BLaER1 treated with 17β-estradiol and CSF1 and Interleukin-3, amounts not matched to agents 10 nM and 100 nM (cell line): ENCODE data around the gene SBF2.
A peak's percentile ranks its signal among the peaks of the same experiment; 100 is the strongest.

ENCODE experiments used
- H3K27ac ChIP-seq, 11 experiments: shearing (Covaris generic); formaldehyde crosslinking; 2 replicates each; pipeline ENCODE4 v1.8.1; 2022
- H3K27me3 ChIP-seq, 11 experiments: shearing (Covaris generic); formaldehyde crosslinking; 2 replicates each; pipeline ENCODE4 v1.8.1; 2022
- H3K36me3 ChIP-seq, 11 experiments: shearing (Covaris generic); formaldehyde crosslinking; 2 replicates each; pipeline ENCODE4 v1.8.1; 2022
- H3K4me1 ChIP-seq, 10 experiments: shearing (Covaris generic); formaldehyde crosslinking; 2 replicates each; pipeline ENCODE4 v1.8.1; 2022
- H3K4me2 ChIP-seq, 11 experiments: shearing (Covaris generic); formaldehyde crosslinking; 2 replicates each; pipeline ENCODE4 v1.8.1; 2022
- H3K4me3 ChIP-seq, 10 experiments: shearing (Covaris generic); formaldehyde crosslinking; 2 replicates each; pipeline ENCODE4 v1.8.1; 2022
- H3K9ac ChIP-seq, 11 experiments: shearing (Covaris generic); formaldehyde crosslinking; 2 replicates each; pipeline ENCODE4 v1.8.1; 2022
- H3K9me3 ChIP-seq, 11 experiments: shearing (Covaris generic); formaldehyde crosslinking; replicated peaks in 1 of 11; 2 replicates each; pipeline ENCODE4 v1.8.1; 2022
- H4K20me1 ChIP-seq, 11 experiments: shearing (Covaris generic); formaldehyde crosslinking; 2 replicates each; pipeline ENCODE4 v1.8.1; 2022
- Cebpa-rat ChIP-seq, 11 experiments: shearing (Covaris generic); IDR thresholded peaks; 2 replicates each; pipeline ENCODE4 v1.8.1; 2022

SBF2 gene

GRCh38 chr11:9804419-9804902, 489.6 kb downstream of the SBF2 start:
- H3K9ac ChIP-seq, result no peak overlapping the region
- TF ChIP-seq Cebpa-rat (IDR thresholded peaks at IDR 0.05), result no peak

GRCh38 chr11:9803685-9804418, 490.2 kb downstream of the SBF2 start:
- TF ChIP-seq Cebpa-rat (IDR thresholded peaks at IDR 0.05), result no peak
- no peak overlapping the region for H3K27ac ChIP-seq
- no peak overlapping the region for H3K9ac ChIP-seq

More at GRCh38 chr11:9804419-9804902, 489.6 kb downstream of the SBF2 start:
- Histone ChIP-seq H3K9me3 (peaks cover 0 to 13% (median 7%) of the 10 kb centered on the region in 11 experiments; a peak in 11 of 22 replicates), H3K4me3 (no peak overlapping the region), H3K4me1 (peaks cover 0 to 14% (median 11%) of the 10 kb centered on the region in 10 experiments; a peak in 16 of 20 replicates), H3K27me3 (no peaks in the 10 kb centered on the region), H3K27ac (no peak overlapping the region), H4K20me1 (no peaks in the 10 kb centered on the region), H3K36me3 (peaks cover 0 to 60% (median 5%) of the 10 kb centered on the region in 11 experiments; a peak in 10 of 22 replicates), H3K4me2 (no peak overlapping the region)

DNA sequence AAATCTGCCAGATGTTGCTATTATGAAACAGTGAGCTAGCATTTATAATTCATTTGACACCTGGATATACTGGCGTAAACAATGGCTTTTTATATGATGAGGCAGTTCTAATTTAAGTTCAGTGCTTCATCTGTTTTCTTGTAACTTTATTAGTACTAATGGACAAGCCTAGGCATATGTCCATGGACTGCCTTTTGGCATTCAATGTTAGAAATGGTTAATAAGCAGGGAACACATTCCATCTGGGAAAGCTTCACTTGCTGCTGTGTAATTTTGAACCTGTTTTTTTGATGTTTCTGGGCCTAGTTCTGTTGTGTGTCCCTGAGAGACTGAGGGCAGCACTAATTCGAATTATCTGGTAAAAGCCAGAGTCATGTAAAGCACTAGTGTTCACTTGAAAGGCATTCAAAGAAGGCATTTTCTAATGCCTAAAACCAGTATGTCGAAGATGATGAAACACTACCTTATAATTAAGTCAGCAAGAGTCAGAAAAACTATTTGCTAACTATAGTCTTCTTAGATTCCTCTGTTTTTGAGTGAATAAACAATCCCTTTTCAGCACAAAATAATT, 491.6 kb downstream of the SBF2 start:
- Histone ChIP-seq H3K4me1 (peaks cover 0 to 3% (median 1%) of the 10 kb centered on the region in 10 experiments; a peak in 7 of 20 replicates), H3K27me3 (no peaks in the 10 kb centered on the region), H3K27ac (no peak overlapping the region), H4K20me1 (no peaks in the 10 kb centered on the region), H3K9ac (no peak overlapping the region), H3K4me3 (no peak overlapping the region), H3K4me2 (no peak overlapping the region), H3K36me3 (peaks cover 0 to 56% (median 2%) of the 10 kb centered on the region in 11 experiments; a peak in 9 of 22 replicates), H3K9me3 (peaks cover 0 to 5% (median 4%) of the 10 kb centered on the region in 11 experiments; a peak in 10 of 22 replicates)
- TF ChIP-seq Cebpa-rat (IDR thresholded peaks at IDR 0.05), result no peak

More at GRCh38 chr11:9803685-9804418, 490.2 kb downstream of the SBF2 start:
- Histone ChIP-seq H4K20me1 (no peaks in the 10 kb centered on the region), H3K27me3 (no peaks in the 10 kb centered on the region), H3K4me2 (no peak overlapping the region), H3K4me3 (no peak overlapping the region), H3K36me3 (peaks cover 0 to 59% (median 5%) of the 10 kb centered on the region in 11 experiments; a peak in 10 of 22 replicates), H3K4me1 (peaks cover 0 to 8% (median 5%) of the 10 kb centered on the region in 10 experiments; a peak in 14 of 20 replicates), H3K9me3 (peaks cover 0 to 13% (median 7%) of the 10 kb centered on the region in 11 experiments; a peak in 11 of 22 replicates)

- no peaks in the 10 kb centered on the region for H4K20me1 ChIP-seq
- peaks cover 0 to 8% (median 3%) of the 10 kb centered on the region in 10 experiments; a peak in 7 of 20 replicates for H3K4me1 ChIP-seq
- peaks cover 0 to 54% (median 0%) of the 10 kb centered on the region in 11 experiments; a peak in 4 of 22 replicates for H3K36me3 ChIP-seq
- no peak overlapping the region for H3K9ac ChIP-seq
- no peak overlapping the region for H3K4me3 ChIP-seq
- H3K9me3 ChIP-seq, result no peaks in the 10 kb centered on the region
- no peak overlapping the region for H3K4me2 ChIP-seq
- H3K27ac ChIP-seq, result no peak overlapping the region
- no peaks in the 10 kb centered on the region for H3K27me3 ChIP-seq
- no peak for TF ChIP-seq Cebpa-rat (IDR thresholded peaks at IDR 0.05)
Observed at GRCh38 chr11:9799886-9800285, 494.1 kb downstream of the SBF2 start.

DNA sequence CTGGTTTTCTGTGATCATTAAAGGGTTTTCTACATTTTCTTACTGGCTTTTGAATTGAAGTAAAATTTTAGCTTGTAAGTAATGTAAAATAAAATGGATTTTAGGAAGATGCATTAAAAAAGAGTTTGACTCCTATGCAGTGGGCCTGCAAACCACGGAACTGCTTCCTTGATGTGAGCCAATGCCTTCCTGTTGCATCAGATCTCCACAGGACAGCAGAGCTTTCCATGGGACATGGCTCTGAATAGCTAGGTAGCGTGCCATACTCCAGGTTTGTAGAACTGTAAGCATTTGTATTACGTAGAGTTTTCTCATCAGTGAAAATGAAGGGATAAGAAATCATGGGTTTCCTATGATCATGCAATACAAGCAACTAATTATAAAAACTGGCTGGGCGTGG, 496.7 kb downstream of the SBF2 start:
- Histone ChIP-seq H3K9me3 (peaks cover 0 to 5% (median 0%) of the 10 kb centered on the region in 11 experiments; a peak in 1 of 22 replicates), H3K4me2 (peak overlapping the region in 7 of 11 experiments; percentile 1 to 44 (median 25); a peak in 4 of 22 replicates), H3K27ac (no peak overlapping the region), H3K9ac (no peak overlapping the region), H3K4me3 (no peak overlapping the region), H3K27me3 (0 out of 22 replicates have a peak, but pooled peaks cover 0 to 3% (median 0%) of the 10 kb centered on the region in 11 experiments), H3K36me3 (peaks cover 0 to 67% (median 0%) of the 10 kb centered on the region in 11 experiments; a peak in 4 of 22 replicates), H3K4me1 (peaks cover 0 to 8% (median 3%) of the 10 kb centered on the region in 10 experiments; a peak in 7 of 20 replicates), H4K20me1 (no peaks in the 10 kb centered on the region)
- TF ChIP-seq Cebpa-rat (IDR thresholded peaks at IDR 0.05), result 0 out of 22 replicates have a peak, but pooled peaks of 1 of the 11 experiments have one; percentile 12

GRCh38 chr11:9796854-9797253, 497.2 kb downstream of the SBF2 start:
- Histone ChIP-seq H3K9ac (no peak overlapping the region), H3K4me3 (no peak overlapping the region), H3K4me2 (peak overlapping the region in 4 of 11 experiments; percentile 5 to 44 (median 34); a peak in 1 of 22 replicates), H3K4me1 (peaks cover 0 to 8% (median 3%) of the 10 kb centered on the region in 10 experiments; a peak in 7 of 20 replicates), H3K27me3 (peaks cover 0 to 7% (median 0%) of the 10 kb centered on the region in 11 experiments; a peak in 1 of 22 replicates), H3K36me3 (peaks cover 0 to 69% (median 0%) of the 10 kb centered on the region in 11 experiments; a peak in 4 of 22 replicates), H4K20me1 (no peaks in the 10 kb centered on the region), H3K27ac (no peak overlapping the region), H3K9me3 (peaks cover 0 to 8% (median 0%) of the 10 kb centered on the region in 11 experiments; a peak in 1 of 22 replicates)
- TF ChIP-seq Cebpa-rat (IDR thresholded peaks at IDR 0.05), result no peak

DNA sequence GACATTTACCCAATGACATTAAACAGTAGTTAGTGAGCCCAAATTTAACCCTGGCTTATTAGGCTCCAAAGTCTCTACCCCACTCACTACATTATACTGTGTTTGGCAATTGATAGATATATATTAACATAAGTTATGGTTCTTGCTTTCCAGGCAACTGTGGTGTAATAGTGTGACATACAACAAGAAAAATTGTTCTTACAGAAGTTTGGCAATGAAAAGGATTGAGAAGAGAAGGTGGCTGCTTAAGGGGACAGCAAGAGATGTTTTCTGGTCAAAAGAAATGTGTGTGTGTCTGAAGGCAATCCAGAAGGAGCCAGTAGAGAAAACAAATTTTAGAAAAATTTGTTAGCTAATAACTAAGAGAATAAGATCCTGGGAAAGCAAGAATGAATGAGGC, 497.8 kb downstream of the SBF2 start:
- Histone ChIP-seq H3K4me2 (no peak overlapping the region), H4K20me1 (no peaks in the 10 kb centered on the region; a peak in 1 of 22 replicates), H3K27ac (no peak overlapping the region), H3K4me1 (peaks cover 0 to 8% (median 3%) of the 10 kb centered on the region in 10 experiments; a peak in 7 of 20 replicates), H3K4me3 (no peak overlapping the region), H3K27me3 (peaks cover 0 to 13% (median 0%) of the 10 kb centered on the region in 11 experiments; a peak in 4 of 22 replicates), H3K36me3 (peaks cover 0 to 74% (median 0%) of the 10 kb centered on the region in 11 experiments; a peak in 4 of 22 replicates), H3K9ac (no peak overlapping the region), H3K9me3 (peaks cover 0 to 10% (median 0%) of the 10 kb centered on the region in 11 experiments; a peak in 1 of 22 replicates)
- TF ChIP-seq Cebpa-rat (IDR thresholded peaks at IDR 0.05), result no peak

DNA sequence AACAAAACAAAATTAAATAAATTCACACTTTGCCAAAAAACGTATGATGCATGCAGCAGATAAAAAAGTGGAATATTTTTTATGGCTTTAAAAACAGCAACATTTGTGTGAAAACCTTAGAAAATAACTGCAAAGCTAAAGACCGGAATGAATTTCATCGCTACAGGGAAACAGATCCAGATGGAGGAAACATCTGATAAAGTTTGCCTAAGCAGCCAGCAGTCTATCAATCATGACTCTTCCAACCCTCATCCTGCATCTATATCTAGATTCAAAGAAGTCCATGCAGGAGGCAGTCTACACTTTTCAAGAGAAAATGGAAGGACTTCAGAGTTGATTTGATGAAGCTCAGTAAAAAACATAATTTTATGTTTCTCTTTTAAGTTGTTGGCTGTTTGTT, 503.3 kb downstream of the SBF2 start:
- Histone ChIP-seq H3K4me2 (no peak overlapping the region), H3K4me3 (no peak overlapping the region), H3K9ac (no peak overlapping the region), H4K20me1 (peaks cover 0 to 36% (median 8%) of the 10 kb centered on the region in 11 experiments; a peak in 10 of 22 replicates), H3K27ac (no peak overlapping the region), H3K36me3 (peaks cover 0 to 91% (median 0%) of the 10 kb centered on the region in 11 experiments; a peak in 5 of 22 replicates), H3K27me3 (peaks cover 0 to 50% (median 0%) of the 10 kb centered on the region in 11 experiments; a peak in 7 of 22 replicates), H3K9me3 (peaks cover 0 to 10% (median 0%) of the 10 kb centered on the region in 11 experiments; a peak in 1 of 22 replicates), H3K4me1 (peaks cover 21 to 29% (median 27%) of the 10 kb centered on the region in 10 experiments)
- no peak for TF ChIP-seq Cebpa-rat (IDR thresholded peaks at IDR 0.05)
